Mesothelial cell of epicardium (in vitro differentiated cells): Measurements from ENCODE around the gene C12orf57. TPM values are rescaled to one million over a fixed set of nuclear protein-coding genes. Genes with fewer than 3 reads are reported as not detected.
A peak's percentile ranks its signal among the peaks of the same experiment; 100 is the strongest.

Experiments
- DNase-seq, 2 experiments: peaks; one replicate each; pipeline ENCODE4 v3.0.0; 2021; ENCODE audit warnings: low spot score in 2 of 2; ENCODE audit not compliant: unreplicated experiment in 2 of 2
- H3K27ac Mint-ChIP-seq: 2 replicates; pipeline ENCODE4 v1.8.0; 2021; ENCODE audit warnings: mixed read lengths
- H3K27me3 Mint-ChIP-seq: 2 replicates; pipeline ENCODE4 v1.8.0; 2021; ENCODE audit warnings: low read depth, mixed read lengths
- H3K36me3 Mint-ChIP-seq: 2 replicates; pipeline ENCODE4 v1.8.0; 2021; ENCODE audit warnings: mixed read lengths
- H3K4me1 Mint-ChIP-seq: 2 replicates; pipeline ENCODE4 v1.8.0; 2021; ENCODE audit warnings: mixed read lengths
- H3K4me3 Mint-ChIP-seq: 2 replicates; pipeline ENCODE4 v1.8.0; 2021; ENCODE audit warnings: mild to moderate bottlenecking, moderate library complexity, mixed read lengths
- H3K9me3 Mint-ChIP-seq: 2 replicates; pipeline ENCODE4 v1.8.0; 2021; ENCODE audit warnings: mixed read lengths
- total RNA-seq: library from RNA; stranded (reverse); gene quantifications from 3 replicates; pipeline ENCODE4 v1.2.1, GENCODE V29; 2021
- TF ChIP-seq, protein P1 (sequence below): fragments of 200-600 bp; sonication (generic); IDR thresholded peaks from one replicate; pipeline ENCODE4 v1.5.0; 2021; ENCODE audit warnings: antibody characterized with exemption; ENCODE audit not compliant: unreplicated experiment

The C12orf57 gene
- total RNA-seq, 1 donor from 2014 or later = 203 TPM

DNA sequence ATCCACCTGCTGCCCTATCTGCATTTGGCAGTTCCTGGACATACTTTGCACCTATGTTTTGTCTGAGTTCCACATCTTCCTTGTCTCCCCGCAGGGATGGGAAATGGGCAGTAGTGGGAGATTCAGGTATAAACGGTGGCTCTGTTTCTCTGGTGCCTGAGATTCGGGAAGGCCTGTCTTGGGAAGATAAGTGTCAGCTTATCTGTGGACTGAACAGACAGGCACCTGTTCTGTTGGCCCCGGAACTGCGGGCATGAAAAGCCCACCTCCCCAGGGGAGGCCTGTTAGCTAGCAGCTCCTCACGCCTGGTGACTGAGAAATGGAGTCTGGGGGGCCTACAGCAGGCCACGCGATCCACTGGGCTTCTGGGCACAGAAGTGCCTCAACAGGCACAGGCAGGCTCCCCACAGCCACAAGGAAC lies 20.8 kb downstream of the C12orf57 start:
- H3K36me3 Mint-ChIP-seq = peaks cover 4% of the 10 kb centered on the region
- H3K4me1 Mint-ChIP-seq = peaks cover 46% of the 10 kb centered on the region
- TF ChIP-seq, protein P1, sequence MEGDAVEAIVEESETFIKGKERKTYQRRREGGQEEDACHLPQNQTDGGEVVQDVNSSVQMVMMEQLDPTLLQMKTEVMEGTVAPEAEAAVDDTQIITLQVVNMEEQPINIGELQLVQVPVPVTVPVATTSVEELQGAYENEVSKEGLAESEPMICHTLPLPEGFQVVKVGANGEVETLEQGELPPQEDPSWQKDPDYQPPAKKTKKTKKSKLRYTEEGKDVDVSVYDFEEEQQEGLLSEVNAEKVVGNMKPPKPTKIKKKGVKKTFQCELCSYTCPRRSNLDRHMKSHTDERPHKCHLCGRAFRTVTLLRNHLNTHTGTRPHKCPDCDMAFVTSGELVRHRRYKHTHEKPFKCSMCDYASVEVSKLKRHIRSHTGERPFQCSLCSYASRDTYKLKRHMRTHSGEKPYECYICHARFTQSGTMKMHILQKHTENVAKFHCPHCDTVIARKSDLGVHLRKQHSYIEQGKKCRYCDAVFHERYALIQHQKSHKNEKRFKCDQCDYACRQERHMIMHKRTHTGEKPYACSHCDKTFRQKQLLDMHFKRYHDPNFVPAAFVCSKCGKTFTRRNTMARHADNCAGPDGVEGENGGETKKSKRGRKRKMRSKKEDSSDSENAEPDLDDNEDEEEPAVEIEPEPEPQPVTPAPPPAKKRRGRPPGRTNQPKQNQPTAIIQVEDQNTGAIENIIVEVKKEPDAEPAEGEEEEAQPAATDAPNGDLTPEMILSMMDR = no peak
- no peaks in the 10 kb centered on the region for H3K9me3 Mint-ChIP-seq
- peak overlapping the region; percentile 78 for H3K4me3 Mint-ChIP-seq
- peak overlapping the region; percentile 92 for H3K27ac Mint-ChIP-seq
- DNase-seq = no peak
- H3K27me3 Mint-ChIP-seq = no peaks in the 10 kb centered on the region

DNA sequence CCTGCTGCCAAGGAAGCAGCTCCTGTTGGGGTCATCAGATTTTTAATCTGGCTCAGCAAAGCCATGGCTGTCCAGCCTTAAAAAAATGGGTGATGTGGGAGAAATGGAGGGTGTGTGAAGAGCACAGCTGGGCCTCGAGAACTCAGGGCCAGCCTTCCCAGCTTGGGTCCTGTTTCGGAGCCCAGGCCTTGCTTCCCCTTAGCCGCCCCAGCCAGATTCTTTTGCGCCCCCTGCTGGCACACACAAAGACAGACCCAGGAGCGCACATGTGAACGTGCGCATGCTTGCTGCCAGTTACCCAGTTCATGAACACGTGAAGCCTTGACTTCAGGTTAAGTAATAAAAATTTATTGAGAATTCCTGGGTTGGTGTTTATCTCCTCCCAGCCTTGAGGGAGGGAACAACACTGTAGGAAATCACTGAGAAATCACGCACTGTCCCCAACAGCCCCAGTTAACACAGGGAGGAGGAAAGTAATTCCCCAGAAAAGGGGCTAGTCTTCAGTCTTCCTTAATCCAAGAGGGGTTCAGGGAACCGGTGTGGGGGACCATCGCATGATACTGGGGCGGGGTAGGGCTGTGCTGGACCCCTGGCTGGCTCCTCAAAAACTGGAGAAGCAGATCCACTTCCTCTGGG lies 21.3 kb downstream of the C12orf57 start:
- peak overlapping the region; percentile 92 for H3K27ac Mint-ChIP-seq
- H3K36me3 Mint-ChIP-seq = peaks cover 4% of the 10 kb centered on the region
- peaks cover 48% of the 10 kb centered on the region for H3K4me1 Mint-ChIP-seq
- H3K9me3 Mint-ChIP-seq = no peaks in the 10 kb centered on the region
- H3K4me3 Mint-ChIP-seq = peak overlapping the region; percentile 78
- no peaks in the 10 kb centered on the region for H3K27me3 Mint-ChIP-seq
- peak; percentile 72 to 87 for DNase-seq
- TF ChIP-seq, protein P1 = peak; percentile 93

DNA sequence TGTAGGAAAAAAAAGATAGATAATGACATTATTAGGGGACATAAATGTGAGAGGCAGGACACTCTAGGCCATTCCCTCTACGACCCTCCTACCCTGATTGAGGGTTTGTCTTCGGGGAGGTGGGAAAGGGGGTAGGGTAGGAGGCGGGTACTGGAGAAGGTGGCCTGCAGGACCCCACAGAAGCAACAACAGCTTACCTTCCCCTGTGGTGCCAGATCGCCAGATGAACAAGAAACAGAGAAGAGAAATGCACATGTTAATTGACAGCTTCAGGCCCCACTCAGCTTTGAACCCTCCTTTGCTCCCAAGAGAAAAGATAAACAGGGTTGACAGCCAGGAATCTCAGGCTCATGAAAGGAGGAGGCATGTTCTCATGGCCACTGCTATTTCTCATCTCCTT lies 21.9 kb downstream of the C12orf57 start:
- TF ChIP-seq, protein P1 = no peak
- Mint-ChIP-seq H3K4me1 (peaks cover 49% of the 10 kb centered on the region), H3K4me3 (no peak overlapping the region), H3K36me3 (peaks cover 4% of the 10 kb centered on the region), H3K9me3 (no peaks in the 10 kb centered on the region), H3K27me3 (no peaks in the 10 kb centered on the region), H3K27ac (peak overlapping the region; percentile 92)
- no peak for DNase-seq

DNA sequence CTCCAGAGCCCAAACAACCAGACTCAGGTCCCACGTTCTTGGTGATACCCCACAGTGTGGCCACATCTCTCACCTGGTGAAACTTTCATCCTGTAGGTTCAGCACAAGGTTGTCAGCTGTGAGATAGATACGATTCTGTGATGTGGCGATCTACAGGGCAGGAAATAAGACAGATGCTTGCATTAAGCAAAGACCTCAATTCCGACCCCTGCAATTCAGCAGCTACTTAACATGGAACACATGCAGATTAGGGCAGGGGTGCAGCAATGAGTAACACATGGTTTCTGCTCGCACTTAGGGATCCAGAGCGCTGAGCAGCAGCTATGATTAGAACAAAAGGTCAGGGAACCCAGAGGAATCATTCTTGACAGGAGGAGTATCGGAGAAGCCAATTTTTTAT lies 22.5 kb downstream of the C12orf57 start:
- peak overlapping the region; percentile 76 for H3K27ac Mint-ChIP-seq
- no peak overlapping the region for H3K4me3 Mint-ChIP-seq
- peaks cover 50% of the 10 kb centered on the region for H3K4me1 Mint-ChIP-seq
- DNase-seq = no peak
- TF ChIP-seq, protein P1 = no peak
- H3K27me3 Mint-ChIP-seq = no peaks in the 10 kb centered on the region
- peaks cover 4% of the 10 kb centered on the region for H3K36me3 Mint-ChIP-seq
- no peaks in the 10 kb centered on the region for H3K9me3 Mint-ChIP-seq

DNA sequence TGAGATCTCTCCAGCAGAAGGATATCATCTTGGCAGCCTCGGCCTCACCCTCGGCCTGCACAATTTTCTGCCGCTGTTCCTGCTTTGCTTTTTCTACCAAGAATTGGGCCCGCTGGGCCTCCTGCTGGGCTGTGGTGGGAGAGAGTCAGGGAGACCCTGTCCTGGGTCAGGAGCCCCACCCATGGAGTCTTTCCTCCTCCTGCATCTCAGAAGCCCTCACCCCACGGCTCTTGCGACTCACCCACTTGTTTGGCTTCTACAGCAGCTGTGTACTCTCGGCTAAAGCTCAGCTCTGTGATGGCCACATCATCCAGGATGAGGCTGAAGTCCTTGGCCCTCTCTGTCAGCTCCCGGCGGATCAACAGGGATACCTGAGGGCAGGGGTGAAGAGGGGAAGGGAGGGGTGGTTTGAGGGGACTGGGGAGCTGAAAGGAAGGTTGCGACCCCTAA lies 23.9 kb downstream of the C12orf57 start:
- no peak overlapping the region for H3K27ac Mint-ChIP-seq
- TF ChIP-seq, protein P1 = no peak
- peaks cover 4% of the 10 kb centered on the region for H3K36me3 Mint-ChIP-seq
- no peaks in the 10 kb centered on the region for H3K27me3 Mint-ChIP-seq
- DNase-seq = no peak
- H3K4me1 Mint-ChIP-seq = peaks cover 45% of the 10 kb centered on the region
- no peak overlapping the region for H3K4me3 Mint-ChIP-seq
- no peaks in the 10 kb centered on the region for H3K9me3 Mint-ChIP-seq
